Left cardiac atrium (tissue), 4 donors: Measurements from ENCODE around the gene CANT1. TPM values are rescaled to one million over a fixed set of nuclear protein-coding genes. Genes with fewer than 3 reads are reported as not detected.
"Not testable (repeated sequence)": the region's sequence is repeated elsewhere in the genome, so short reads cannot be mapped to it uniquely, and the experiment has no call there.

Experiments
- ATAC-seq, 2 donors: fragments of 200-7000 bp; cut with Tn5 transposase; one replicate each; pipeline ENCODE4 v1.9.1; 2020; ENCODE audit warnings: mild to moderate bottlenecking in 2 of 2, moderate library complexity in 2 of 2
- DNase-seq: peaks from one replicate; pipeline ENCODE4 v3.0.0-alpha.2; 2020
- intact Hi-C, 2 donors: fragments of 100-400 bp; cut with DNase I; formaldehyde crosslinking; loops; one replicate each; pipeline versions ENCODE4 v1.14.1 to v1.15.1; 2022 to 2023
- total RNA-seq, 2 donors: library from RNA; stranded (reverse); fragmentation: NEBNext Ultra II Directional; extraction: Animal tissue kit (Norgen Biotek cat#: 25700); gene quantifications; one replicate each; pipeline ENCODE4 v1.2.1, GENCODE V29; 2021
- donor health status: DM: no; HTN: yes; CAD: no.
- donor health status: DM: no; HTN: yes; CAD: no; lungs with severe emphysema.
- donor health status: DM: yes; HTN: yes; CAD: no.
- donor health status: Dilated cardiomyopathy.

Gene CANT1
- total RNA-seq, 2 donors from 2014 or later: 30.5 to 33.3 TPM

DNA sequence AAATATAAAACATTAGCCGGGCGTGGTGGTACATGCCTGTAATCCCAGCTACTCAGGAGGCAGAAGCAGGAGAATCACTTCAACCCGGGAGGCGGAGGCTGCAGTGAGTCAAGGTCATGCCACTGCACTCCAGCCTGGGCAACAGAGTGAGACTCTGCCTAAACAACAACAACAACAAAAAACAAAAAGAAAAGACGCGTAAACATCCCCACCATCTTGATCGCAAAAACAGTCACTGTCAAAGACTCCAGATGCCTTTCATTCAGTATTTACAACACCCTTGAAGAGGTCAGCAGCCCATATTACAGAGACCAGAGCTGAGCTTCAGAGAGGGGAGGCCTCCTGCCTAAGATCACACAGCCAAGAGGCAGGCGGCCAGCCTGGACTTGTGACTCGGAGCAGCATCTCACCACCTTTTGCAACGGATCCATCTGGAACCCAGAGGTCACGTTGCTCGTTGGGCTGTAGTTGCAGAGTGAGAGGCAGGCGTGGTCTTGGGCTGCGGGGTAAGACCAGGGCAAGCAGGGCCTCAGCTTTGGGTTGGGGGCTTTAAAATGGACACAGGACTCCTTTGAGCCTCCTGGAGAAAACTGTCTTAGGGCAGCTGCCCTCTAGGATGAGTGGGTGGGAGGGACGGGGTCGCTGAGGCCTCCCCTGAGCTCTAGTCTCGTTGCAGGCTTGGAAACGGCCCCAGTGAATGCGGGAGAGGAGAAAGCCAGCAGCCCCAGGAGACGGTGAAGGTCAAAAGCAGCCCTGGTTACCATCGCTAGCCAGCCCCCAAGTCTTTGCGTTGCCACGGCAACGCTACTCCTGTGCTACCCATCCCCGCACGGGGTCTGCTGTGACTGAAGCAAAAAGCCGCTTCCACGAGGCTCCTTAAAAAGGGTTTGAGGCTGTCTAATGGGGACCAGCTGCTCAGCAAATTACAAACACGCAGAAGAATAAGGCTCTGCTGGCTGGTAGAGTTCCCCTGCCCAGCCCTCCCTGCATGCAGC is 55.9 kb downstream of the CANT1 start:
- DNase-seq: no peak
- intact Hi-C loops: no loop called here
- ATAC-seq: no peak

GRCh38 chr17:78952706-78953105 is 56.9 kb downstream of the CANT1 start:
- no peak for DNase-seq
- intact Hi-C loops: no loop called here
- ATAC-seq: peak in 1 of 2 donors; percentile 22

DNA sequence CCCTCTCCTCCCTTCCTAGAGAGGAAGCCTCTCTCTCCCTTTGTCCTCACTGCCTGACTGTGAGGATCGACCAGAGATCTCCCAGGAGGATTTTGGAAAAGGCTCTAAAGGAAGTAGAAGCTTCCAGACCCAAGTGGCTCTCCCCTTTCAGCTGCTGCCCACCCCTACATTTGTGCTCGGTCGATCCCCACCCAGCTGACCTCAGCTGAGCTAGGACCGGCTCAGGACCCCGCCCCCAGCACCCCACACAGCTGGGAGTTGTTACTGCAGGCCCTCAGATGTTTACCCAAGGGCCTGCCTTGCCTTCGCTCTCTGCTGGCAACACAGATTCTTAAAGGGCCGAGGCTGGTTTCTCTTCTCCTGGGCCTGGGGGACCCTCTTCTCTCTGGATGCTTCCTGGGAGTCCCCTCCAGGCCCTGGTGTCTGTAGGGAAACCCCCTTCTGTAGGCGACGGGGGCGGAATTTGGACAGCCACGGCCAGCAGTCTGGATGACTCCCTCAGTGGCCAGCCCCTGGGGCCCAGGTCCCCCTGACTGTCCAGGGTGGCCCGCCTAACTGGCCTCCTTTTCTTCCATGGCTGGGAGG is 57.5 kb downstream of the CANT1 start:
- ATAC-seq: peak; percentile 43 to 53
- no peak for DNase-seq
- intact Hi-C loops: no loop called here

- ATAC-seq (no peak), DNase-seq (no peak)
- intact Hi-C loops: no loop called here
These were observed 58.7 kb downstream of the CANT1 start for GRCh38 chr17:78950870-78951269.

DNA sequence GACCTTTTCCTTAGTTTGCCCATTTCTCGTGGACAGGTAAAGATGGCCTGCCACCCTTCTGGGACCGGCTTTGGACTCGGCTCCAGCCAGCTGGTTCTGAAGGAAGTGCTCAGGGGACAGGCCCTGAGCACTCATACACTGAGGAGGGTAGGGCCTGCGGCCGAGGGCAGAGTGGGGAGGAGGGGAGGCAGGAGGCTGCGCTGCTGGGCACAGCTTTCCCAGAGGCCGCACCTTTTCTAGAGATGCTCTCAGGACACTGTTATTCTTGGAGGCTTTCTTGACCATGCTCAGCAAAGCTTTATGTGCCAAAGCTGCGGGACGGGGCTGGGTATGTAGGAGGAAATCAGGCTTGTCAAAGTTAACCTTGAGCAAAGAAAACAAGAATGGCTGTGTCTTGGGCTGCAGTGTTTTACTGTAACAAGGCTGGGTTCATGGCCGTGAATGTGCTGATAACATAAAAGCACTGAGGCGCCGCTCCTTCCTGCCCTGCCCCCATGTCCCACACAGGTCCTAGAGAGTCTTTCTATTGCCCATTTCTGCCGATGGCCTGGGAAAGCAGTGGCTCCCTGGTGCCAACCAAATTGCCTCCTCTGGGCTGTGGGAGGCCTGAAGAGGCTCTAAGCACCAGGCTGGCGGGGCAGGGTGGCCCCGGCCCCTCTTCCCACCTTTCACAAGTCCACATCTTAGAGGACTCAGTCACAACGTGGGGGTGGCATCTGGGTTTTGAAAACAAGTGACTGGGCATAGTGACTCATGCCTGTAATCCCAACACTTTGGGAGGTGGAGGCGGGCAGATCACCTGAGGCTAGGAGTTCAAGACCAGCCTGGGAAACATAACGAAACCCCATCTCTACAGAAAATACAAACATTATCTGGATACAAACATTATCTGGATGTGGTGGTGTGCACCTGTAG is 62.1 kb downstream of the CANT1 start:
- intact Hi-C loops: no loop called here
- DNase-seq (no peak), ATAC-seq (peak in 1 of 2 donors; percentile 30)

GRCh38 chr17:78946631-78947030 is 62.9 kb downstream of the CANT1 start:
- intact Hi-C loops: no loop called here
- ATAC-seq (no peak), DNase-seq (no peak)

GRCh38 chr17:78946131-78946530 is 63.4 kb downstream of the CANT1 start:
- intact Hi-C loops: no loop called here
- no peak for ATAC-seq

DNA sequence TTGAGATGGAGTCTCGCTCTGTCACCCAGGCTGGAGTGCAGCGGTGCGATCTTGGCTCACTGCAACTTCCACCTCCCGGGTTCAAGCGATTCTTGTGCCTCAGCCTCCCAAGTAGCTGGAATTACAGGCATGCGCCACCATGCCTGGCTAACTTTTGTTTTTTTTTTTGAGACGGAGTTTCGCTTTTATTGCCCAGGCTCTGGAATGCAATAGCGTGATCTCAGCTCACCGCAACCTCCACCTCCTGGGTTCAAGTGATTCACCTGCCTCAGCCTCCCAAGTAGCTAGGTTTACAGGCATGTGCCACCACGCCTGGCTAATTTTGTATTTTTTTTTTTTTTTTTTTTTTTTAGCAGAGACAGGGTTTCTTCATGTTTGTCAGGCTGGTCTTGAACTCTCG is 64.1 kb downstream of the CANT1 start:
- ATAC-seq, intact Hi-C loops, DNase-seq: not testable (repeated sequence)

More at GRCh38 chr17:78946131-78946530, 63.4 kb downstream of the CANT1 start:
- DNase-seq: no peak

- intact Hi-C loops: no loop called here
- DNase-seq: no peak
- ATAC-seq: no peak
These were observed 64.6 kb downstream of the CANT1 start for GRCh38 chr17:78944956-78945355.

DNA sequence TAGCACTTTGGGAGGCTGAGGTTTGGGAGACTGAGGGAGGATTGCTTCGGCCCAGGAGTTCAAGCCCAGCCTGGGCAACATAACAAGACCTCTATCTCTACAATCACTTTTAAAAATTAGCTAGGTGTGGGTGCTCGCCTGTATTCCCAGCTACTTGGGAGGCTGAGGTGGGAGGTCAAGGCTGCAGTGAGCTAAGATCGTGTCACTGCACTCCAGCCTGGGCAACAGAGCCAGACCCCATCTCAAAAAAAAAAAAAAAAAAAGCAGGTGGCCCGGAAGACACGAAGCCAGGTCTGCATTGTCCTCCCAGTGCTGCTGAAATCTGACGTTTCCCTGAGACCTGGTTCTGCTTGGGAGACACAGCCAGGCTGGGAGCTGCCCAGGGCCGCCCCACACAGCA is 65.5 kb downstream of the CANT1 start:
- ATAC-seq (no peak), DNase-seq (no peak)
- intact Hi-C loops: no loop called here

Other genes starting within 250 kb of the CANT1 start
- 10 to 100 TPM; 33.9 to 45.3 TPM for gene CYTH1, start 227.5 kb downstream of the CANT1 start, total RNA-seq
- gene USP36, start 168.9 kb downstream of the CANT1 start, total RNA-seq: 10 to 100 TPM; 28.1 to 48.1 TPM
- gene CEP295NL, start 106.6 kb downstream of the CANT1 start, total RNA-seq: 1 to 10 TPM; 1.7 to 2.3 TPM
- gene TIMP2, start 84.4 kb downstream of the CANT1 start, total RNA-seq: 100 to 1,000 TPM; 161 to 191 TPM
- gene LGALS3BP, start 29.8 kb downstream of the CANT1 start, total RNA-seq: 100 to 1,000 TPM; 390 to 448 TPM
- 100 to 1,000 TPM; 377 to 765 TPM for gene C1QTNF1, start 14.4 kb upstream of the CANT1 start, total RNA-seq
- 10 to 100 TPM; 34.5 to 47.5 TPM for gene ENGASE, start 65.1 kb upstream of the CANT1 start, total RNA-seq